Measurements from ENCODE around the gene TFDP2. TPM values are rescaled to one million over a fixed set of nuclear protein-coding genes. Genes with fewer than 3 reads are reported as not detected.

The TFDP2 gene
- total RNA-seq, 1 experiment from 2014 or later, result 76.0 TPM

DNA sequence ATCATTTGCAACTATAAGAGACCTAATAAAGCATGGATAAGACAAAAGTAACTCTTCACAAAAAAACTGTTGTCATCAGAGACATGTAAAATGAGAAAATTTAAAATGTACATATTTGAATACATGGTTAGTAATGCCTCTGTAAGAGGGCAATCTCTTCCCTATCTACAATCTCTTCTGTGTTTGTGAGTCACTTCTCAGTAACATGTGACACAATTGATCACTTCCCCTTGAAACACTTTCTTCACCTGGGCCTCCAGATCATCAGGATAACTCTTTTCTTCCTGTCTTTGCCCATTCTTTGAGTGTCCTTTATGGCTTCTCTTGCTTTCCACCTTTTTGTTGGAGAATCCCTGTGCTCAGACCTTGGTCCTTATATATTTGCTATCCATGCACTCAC, 50.4 kb downstream of the TFDP2 start:
- TF ChIP-seq, protein P1, sequence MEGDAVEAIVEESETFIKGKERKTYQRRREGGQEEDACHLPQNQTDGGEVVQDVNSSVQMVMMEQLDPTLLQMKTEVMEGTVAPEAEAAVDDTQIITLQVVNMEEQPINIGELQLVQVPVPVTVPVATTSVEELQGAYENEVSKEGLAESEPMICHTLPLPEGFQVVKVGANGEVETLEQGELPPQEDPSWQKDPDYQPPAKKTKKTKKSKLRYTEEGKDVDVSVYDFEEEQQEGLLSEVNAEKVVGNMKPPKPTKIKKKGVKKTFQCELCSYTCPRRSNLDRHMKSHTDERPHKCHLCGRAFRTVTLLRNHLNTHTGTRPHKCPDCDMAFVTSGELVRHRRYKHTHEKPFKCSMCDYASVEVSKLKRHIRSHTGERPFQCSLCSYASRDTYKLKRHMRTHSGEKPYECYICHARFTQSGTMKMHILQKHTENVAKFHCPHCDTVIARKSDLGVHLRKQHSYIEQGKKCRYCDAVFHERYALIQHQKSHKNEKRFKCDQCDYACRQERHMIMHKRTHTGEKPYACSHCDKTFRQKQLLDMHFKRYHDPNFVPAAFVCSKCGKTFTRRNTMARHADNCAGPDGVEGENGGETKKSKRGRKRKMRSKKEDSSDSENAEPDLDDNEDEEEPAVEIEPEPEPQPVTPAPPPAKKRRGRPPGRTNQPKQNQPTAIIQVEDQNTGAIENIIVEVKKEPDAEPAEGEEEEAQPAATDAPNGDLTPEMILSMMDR (conservative IDR thresholded peaks at IDR 0.05), result no peak
- Histone ChIP-seq H4K8ac (replicated peaks; ENCODE audit: insufficient read length, low read depth, low read length) (no peak overlapping the region), H3K27me3 (ENCODE audit: insufficient read depth, low read length) (no peaks in the 10 kb centered on the region)

More for the DNA sequence above, 50.4 kb downstream of the TFDP2 start:
- Histone ChIP-seq H3K9me3 (ENCODE audit: control insufficient read depth, low read depth, low read length) (no peaks in the 10 kb centered on the region), H3K14ac (ENCODE audit: insufficient read depth, low read length) (no peak overlapping the region), H3K4ac (ENCODE audit: low read depth, low read length) (no peak overlapping the region), H4K20me1 (ENCODE audit: control insufficient read depth, insufficient read depth, insufficient read length) (no peaks in the 10 kb centered on the region), H4K5ac (ENCODE audit: insufficient read length, low read depth, low read length) (no peak overlapping the region), H3K9ac (ENCODE audit: extremely low read depth, insufficient read length, low read length) (no peak overlapping the region), H2BK15ac (ENCODE audit: low read depth, low read length) (no peak overlapping the region), H3K4me1 (ENCODE audit: insufficient read depth, low read length) (no peaks in the 10 kb centered on the region), H3K23ac (ENCODE audit: insufficient read length, low read depth, low read length) (no peak overlapping the region), H2AFZ (ENCODE audit: low read length) (no peak overlapping the region), H2BK5ac (ENCODE audit: insufficient read length, low read length) (no peak overlapping the region), H4K91ac (ENCODE audit: insufficient read length, low read depth, low read length) (no peak overlapping the region), H3K18ac (ENCODE audit: insufficient read length, low read depth, low read length) (no peak overlapping the region), H3K23me2 (ENCODE audit: insufficient read length, low read depth, low read length, poor library complexity, severe bottlenecking) (no peaks in the 10 kb centered on the region), H3T11ph (ENCODE audit: low read length) (no peak overlapping the region), H2BK20ac (ENCODE audit: low read depth, low read length, poor library complexity, severe bottlenecking) (no peak overlapping the region), H2BK120ac (ENCODE audit: low read depth, low read length, poor library complexity, severe bottlenecking) (no peak overlapping the region), H2BK12ac (ENCODE audit: insufficient read length, low read depth, low read length) (no peak overlapping the region), H2AK5ac (ENCODE audit: insufficient read length, low read length) (no peak overlapping the region), H3K27ac (ENCODE audit: insufficient read length, low read depth, low read length) (no peak overlapping the region), H3K56ac (ENCODE audit: insufficient read length, low read depth, low read length) (no peak overlapping the region), H3K4me2 (ENCODE audit: insufficient read depth, insufficient read length, low read length) (no peak overlapping the region), H3K79me1 (ENCODE audit: insufficient read depth, low read depth, low read length, poor library complexity, severe bottlenecking) (no peaks in the 10 kb centered on the region), H3K79me2 (ENCODE audit: insufficient read depth, low read length) (no peaks in the 10 kb centered on the region)
- H3K36me3 Mint-ChIP-seq (ENCODE audit: insufficient read depth in 1 of 3, low read depth in 3 of 3), result no peaks in the 10 kb centered on the region
- no peak overlapping the region for H3K27ac Mint-ChIP-seq
- no peaks in the 10 kb centered on the region for H3K9me3 Mint-ChIP-seq
- no peaks in the 10 kb centered on the region for H3K27me3 Mint-ChIP-seq (ENCODE audit: low read depth)
- H3K4me1 Mint-ChIP-seq, result no peaks in the 10 kb centered on the region
- DNase-seq, result no peak
- no peak overlapping the region for H3K4me3 Mint-ChIP-seq
